NCI-H510A (cell line): Measurements from ENCODE around the gene CHST11.
"Not testable (repeated sequence)": the region's sequence is repeated elsewhere in the genome, so short reads cannot be mapped to it uniquely, and the experiment has no call there.

Experiments
- DNase-seq: peaks from one replicate; lab custom pipeline; 2025; lab: John Stamatoyannopoulos, UW

Gene CHST11

GRCh38 chr12:104741077-104741476 is 284.3 kb downstream of the CHST11 start:
- DNase-seq, result no peak

- no peak for DNase-seq
Measured at GRCh38 chr12:104741497-104742367, 285.0 kb downstream of the CHST11 start.

- DNase-seq, result peak; percentile 32
Measured at GRCh38 chr12:104742551-104743201, 285.9 kb downstream of the CHST11 start.

- DNase-seq, result no peak
Measured at GRCh38 chr12:104743202-104743580, 286.4 kb downstream of the CHST11 start.

- not testable (repeated sequence) for DNase-seq
Measured at GRCh38 chr12:104743753-104744548, 287.2 kb downstream of the CHST11 start.

GRCh38 chr12:104746467-104747088 is 289.8 kb downstream of the CHST11 start:
- no peak for DNase-seq

GRCh38 chr12:104747330-104747729 is 290.6 kb downstream of the CHST11 start:
- DNase-seq, result no peak

GRCh38 chr12:104747955-104748354 is 291.2 kb downstream of the CHST11 start:
- DNase-seq, result no peak

- no peak for DNase-seq
Measured at GRCh38 chr12:104748356-104748755, 291.6 kb downstream of the CHST11 start.

- DNase-seq, result no peak
Measured at GRCh38 chr12:104748790-104749189, 292.0 kb downstream of the CHST11 start.

- DNase-seq, result no peak
Measured at GRCh38 chr12:104749545-104749944, 292.8 kb downstream of the CHST11 start.

GRCh38 chr12:104750061-104750460 is 293.3 kb downstream of the CHST11 start:
- DNase-seq, result no peak

- no peak for DNase-seq
Measured at GRCh38 chr12:104751120-104751519, 294.4 kb downstream of the CHST11 start.

GRCh38 chr12:104751594-104751993 is 294.8 kb downstream of the CHST11 start:
- DNase-seq, result no peak

- DNase-seq, result no peak
Measured at GRCh38 chr12:104752016-104752415, 295.3 kb downstream of the CHST11 start.

GRCh38 chr12:104752881-104753280 is 296.1 kb downstream of the CHST11 start:
- no peak for DNase-seq

GRCh38 chr12:104756901-104757300 is 300.2 kb downstream of the CHST11 start:
- no peak for DNase-seq

GRCh38 chr12:104758771-104759170 is 302.0 kb downstream of the CHST11 start:
- DNase-seq, result no peak

GRCh38 chr12:104761091-104761490 is 304.3 kb downstream of the CHST11 start:
- no peak for DNase-seq

- DNase-seq, result no peak
Measured at GRCh38 chr12:104761611-104762010, 304.9 kb downstream of the CHST11 start.

- no peak for DNase-seq
Measured at GRCh38 chr12:104763168-104763805, 306.5 kb downstream of the CHST11 start.
